ENCODE data around the gene TTL.
"Not testable (repeated sequence)": the region's sequence is repeated elsewhere in the genome, so short reads cannot be mapped to it uniquely, and the experiment has no call there.

GRCh38 chr2:112495878-112496277, 13.9 kb downstream of the TTL start:
- not testable (repeated sequence) for TF ChIP-seq RAD21 (IDR thresholded peaks at IDR 0.05; ENCODE audit: low read length); MAX (IDR thresholded peaks at IDR 0.05; ENCODE audit: low read depth); JUND (IDR thresholded peaks at IDR 0.05); TAF1 (IDR thresholded peaks at IDR 0.05; ENCODE audit: borderline replicate concordance, low read depth, low read length); FOXJ3 (CRISPR knock-in tag; IDR thresholded peaks at IDR 0.05); RFX5 (IDR thresholded peaks at IDR 0.05; ENCODE audit: low read length); SMC3 (IDR thresholded peaks at IDR 0.05; ENCODE audit: low read depth, low read length); ZBTB33 (IDR thresholded peaks at IDR 0.05; ENCODE audit: borderline replicate concordance, low read depth); MXI1 (IDR thresholded peaks at IDR 0.05; ENCODE audit: low read depth, low read length); RCOR1 (IDR thresholded peaks at IDR 0.05; ENCODE audit: low read length); GABPA (IDR thresholded peaks at IDR 0.05; ENCODE audit: low read depth)
- TF ChIP-seq CTCF (IDR thresholded peaks at IDR 0.05): 0 out of 2 replicates have a peak, but pooled peaks have one; percentile 14

All from SK-N-SH (cell line).